T-helper 22 cell (primary cell): ENCODE data around the gene BBOX1.
"Not testable (repeated sequence)": the region's sequence is repeated elsewhere in the genome, so short reads cannot be mapped to it uniquely, and the experiment has no call there.

Source experiments
- DNase-seq: peaks from one replicate; pipeline ENCODE4 v3.0.0-alpha.2; 2020; ENCODE audit warnings: low read depth

BBOX1 gene

GRCh38 chr11:27085111-27085510, 44.5 kb downstream of the BBOX1 start:
- DNase-seq, result no peak

GRCh38 chr11:27085605-27086004, 45.0 kb downstream of the BBOX1 start:
- DNase-seq, result no peak

- no peak for DNase-seq
Observed at GRCh38 chr11:27087432-27087831, 46.8 kb downstream of the BBOX1 start.

- no peak for DNase-seq
Observed at GRCh38 chr11:27088353-27088752, 47.7 kb downstream of the BBOX1 start.

- DNase-seq, result no peak
Observed at GRCh38 chr11:27089746-27090145, 49.1 kb downstream of the BBOX1 start.

- not testable (repeated sequence) for DNase-seq
Observed at GRCh38 chr11:27090357-27090948, 49.8 kb downstream of the BBOX1 start.

- DNase-seq, result no peak
Observed at GRCh38 chr11:27094120-27094519, 53.5 kb downstream of the BBOX1 start.

- no peak for DNase-seq
Observed at GRCh38 chr11:27095059-27095458, 54.4 kb downstream of the BBOX1 start.

- DNase-seq, result no peak
Observed at GRCh38 chr11:27095887-27096286, 55.3 kb downstream of the BBOX1 start.

- no peak for DNase-seq
Observed at GRCh38 chr11:27097551-27097950, 56.9 kb downstream of the BBOX1 start.

- no peak for DNase-seq
Observed at GRCh38 chr11:27100534-27100933, 59.9 kb downstream of the BBOX1 start.

GRCh38 chr11:27107548-27107947, 66.9 kb downstream of the BBOX1 start:
- DNase-seq, result no peak

GRCh38 chr11:27108809-27109208, 68.2 kb downstream of the BBOX1 start:
- no peak for DNase-seq

- no peak for DNase-seq
Observed at GRCh38 chr11:27111896-27112295, 71.3 kb downstream of the BBOX1 start.

- DNase-seq, result no peak
Observed at GRCh38 chr11:27112946-27113345, 72.3 kb downstream of the BBOX1 start.

- DNase-seq, result no peak
Observed at GRCh38 chr11:27115051-27115650, 74.5 kb downstream of the BBOX1 start.

GRCh38 chr11:27116684-27117083, 76.1 kb downstream of the BBOX1 start:
- no peak for DNase-seq

GRCh38 chr11:27118371-27118770, 77.8 kb downstream of the BBOX1 start:
- DNase-seq, result no peak

GRCh38 chr11:27118949-27119348, 78.3 kb downstream of the BBOX1 start:
- DNase-seq, result no peak

- no peak for DNase-seq
Observed at GRCh38 chr11:27119396-27119795, 78.8 kb downstream of the BBOX1 start.

- DNase-seq, result no peak
Observed at GRCh38 chr11:27120211-27120610, 79.6 kb downstream of the BBOX1 start.

- DNase-seq, result no peak
Observed at GRCh38 chr11:27122001-27122400, 81.4 kb downstream of the BBOX1 start.

GRCh38 chr11:27124514-27125264, 84.1 kb downstream of the BBOX1 start:
- no peak for DNase-seq

GRCh38 chr11:27129686-27130085, 89.1 kb downstream of the BBOX1 start:
- no peak for DNase-seq
